Psoas muscle (tissue), 8 donors: ENCODE measurements around the gene ZCCHC13. TPM values are rescaled to one million over a fixed set of nuclear protein-coding genes. Genes with fewer than 3 reads are reported as not detected.
A peak's percentile ranks its signal among the peaks of the same experiment; 100 is the strongest.

ENCODE experiments used
- ATAC-seq, 4 donors: fragments of 200-7000 bp; cut with Tn5 transposase; one replicate each; pipeline ENCODE4 v1.9.1; 2020; ENCODE audit warnings: moderate library complexity in 3 of 4, mild to moderate bottlenecking in 2 of 4
- DNase-seq, 2 donors: peaks; one replicate each; pipeline ENCODE4 v3.0.0-alpha.2; 2020
- H3K27ac ChIP-seq: fragments of 200-600 bp; one replicate; pipeline ENCODE4 v1.8.0; 2022
- H3K27me3 ChIP-seq, 3 donors: fragments of 200-600 bp in 1 of 3; one replicate each; pipeline versions ENCODE4 v1.6.1 to v1.8.0; 2013 to 2022; ENCODE audit warnings: low read length in 2 of 3, mild to moderate bottlenecking in 2 of 3, moderate library complexity in 1 of 3; ENCODE audit not compliant: insufficient read depth in 3 of 3
- H3K36me3 ChIP-seq, 2 donors: fragments of 200-600 bp in 1 of 2; one replicate each; pipeline versions ENCODE4 v1.6.1 to v1.8.0; 2013 to 2022; ENCODE audit warnings: low read depth in 1 of 2, mild to moderate bottlenecking in 1 of 2, moderate library complexity in 1 of 2; ENCODE audit not compliant: insufficient read depth in 1 of 2
- H3K4me1 ChIP-seq: fragments of 200-600 bp; one replicate; pipeline ENCODE4 v1.8.0; 2022
- H3K4me3 ChIP-seq: fragments of 200-600 bp; one replicate; pipeline ENCODE4 v1.8.0; 2022; ENCODE audit warnings: mild to moderate bottlenecking
- H3K9me3 ChIP-seq: fragments of 200-600 bp; one replicate; pipeline ENCODE4 v1.8.0; 2022
- WGBS, 3 donors: extraction: QIAGEN DNeasy Blood & Tissue Kit; methylation state at CpG; one replicate each; pipeline versions ENCODE4 v1.1.6 to v1.1.7; 2013; 5-methylcytosine and 5-hydroxymethylcytosine counted together
- intact Hi-C, 2 donors: fragments of 100-400 bp; cut with DNase I; formaldehyde crosslinking; loops; one replicate each; pipeline versions ENCODE4 v1.11.0 to v1.14.2; 2022
- polyA plus RNA-seq, 3 donors: library from polyadenylated mRNA; stranded (reverse); fragments of 200-250 nt; gene quantifications; one replicate each; pipeline ENCODE4 v1.2.3, GENCODE V29; 2013
- total RNA-seq, 4 donors: library from RNA; stranded (reverse); fragmentation: NEBNext Ultra II Directional in 2 of 4; extraction: Animal tissue kit (Norgen Biotek cat#: 25700) in 2 of 4; gene quantifications; one replicate each; pipeline versions ENCODE4 v1.2.1 to v1.2.4, GENCODE V29; 2021 to 2023
- TF ChIP-seq, protein P1 (sequence below): fragments of 200-600 bp; IDR thresholded peaks from one replicate; pipeline ENCODE4 v1.8.0; 2022; ENCODE audit warnings: antibody characterized with exemption
- donor health status: healthy with polysubstance abuse.
- donor health status: DM: no; HTN: no; CAD: no; lungs with moderate emphysema.
- donor health status: Bipolar disorder and iron deficiency.
- donor health status: healthy.
- donor health status: DM: yes; HTN: yes; CAD: no.
- donor health status: DM: no; HTN: no; CAD: no.
- donor health status: DM: no; HTN: no; CAD: no.
- donor health status: DM: yes; HTN: yes; CAD: no.

ZCCHC13 gene
- total and polyA plus RNA-seq, 7 donors, result not detected

DNA sequence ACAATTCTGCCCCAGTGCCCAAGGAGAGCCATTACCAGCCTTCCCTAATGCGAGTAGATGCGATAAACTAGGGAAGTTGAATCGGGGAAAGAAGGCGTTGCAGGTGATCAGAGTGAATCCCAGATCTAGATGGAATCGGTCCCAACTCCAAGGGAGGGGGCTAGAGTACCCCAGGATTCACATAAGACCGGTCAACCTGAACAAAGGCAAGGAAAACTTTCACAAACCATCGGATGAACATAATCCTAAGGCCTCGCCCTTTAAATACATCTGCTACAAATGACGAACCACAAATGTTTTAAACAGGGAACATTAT, 11.2 kb upstream of the ZCCHC13 start:
- TF ChIP-seq, protein P1, sequence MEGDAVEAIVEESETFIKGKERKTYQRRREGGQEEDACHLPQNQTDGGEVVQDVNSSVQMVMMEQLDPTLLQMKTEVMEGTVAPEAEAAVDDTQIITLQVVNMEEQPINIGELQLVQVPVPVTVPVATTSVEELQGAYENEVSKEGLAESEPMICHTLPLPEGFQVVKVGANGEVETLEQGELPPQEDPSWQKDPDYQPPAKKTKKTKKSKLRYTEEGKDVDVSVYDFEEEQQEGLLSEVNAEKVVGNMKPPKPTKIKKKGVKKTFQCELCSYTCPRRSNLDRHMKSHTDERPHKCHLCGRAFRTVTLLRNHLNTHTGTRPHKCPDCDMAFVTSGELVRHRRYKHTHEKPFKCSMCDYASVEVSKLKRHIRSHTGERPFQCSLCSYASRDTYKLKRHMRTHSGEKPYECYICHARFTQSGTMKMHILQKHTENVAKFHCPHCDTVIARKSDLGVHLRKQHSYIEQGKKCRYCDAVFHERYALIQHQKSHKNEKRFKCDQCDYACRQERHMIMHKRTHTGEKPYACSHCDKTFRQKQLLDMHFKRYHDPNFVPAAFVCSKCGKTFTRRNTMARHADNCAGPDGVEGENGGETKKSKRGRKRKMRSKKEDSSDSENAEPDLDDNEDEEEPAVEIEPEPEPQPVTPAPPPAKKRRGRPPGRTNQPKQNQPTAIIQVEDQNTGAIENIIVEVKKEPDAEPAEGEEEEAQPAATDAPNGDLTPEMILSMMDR, result no peak
- DNase-seq (no peak), ATAC-seq (peak; percentile 16 to 26 (median 20))
- intact Hi-C loops, result loop anchor here in 1 of 2 donors (5.0 kb wide), 1 partner anchor 50 kb away; no protein-coding TSS in a partner anchor
- Histone ChIP-seq H3K9me3 (no peaks in the 10 kb centered on the region), H3K4me1 (no peaks in the 10 kb centered on the region), H3K4me3 (peak overlapping the region; percentile 84), H3K36me3 (no peaks in the 10 kb centered on the region), H3K27me3 (peaks cover 0 to 13% (median 0%) of the 10 kb centered on the region in 3 donors), H3K27ac (peak overlapping the region; percentile 89)
- WGBS, 3 donors, result 0 to 26% (median 0%) methylated on average over 8 to 9 of the region's 9 CpGs

DNA sequence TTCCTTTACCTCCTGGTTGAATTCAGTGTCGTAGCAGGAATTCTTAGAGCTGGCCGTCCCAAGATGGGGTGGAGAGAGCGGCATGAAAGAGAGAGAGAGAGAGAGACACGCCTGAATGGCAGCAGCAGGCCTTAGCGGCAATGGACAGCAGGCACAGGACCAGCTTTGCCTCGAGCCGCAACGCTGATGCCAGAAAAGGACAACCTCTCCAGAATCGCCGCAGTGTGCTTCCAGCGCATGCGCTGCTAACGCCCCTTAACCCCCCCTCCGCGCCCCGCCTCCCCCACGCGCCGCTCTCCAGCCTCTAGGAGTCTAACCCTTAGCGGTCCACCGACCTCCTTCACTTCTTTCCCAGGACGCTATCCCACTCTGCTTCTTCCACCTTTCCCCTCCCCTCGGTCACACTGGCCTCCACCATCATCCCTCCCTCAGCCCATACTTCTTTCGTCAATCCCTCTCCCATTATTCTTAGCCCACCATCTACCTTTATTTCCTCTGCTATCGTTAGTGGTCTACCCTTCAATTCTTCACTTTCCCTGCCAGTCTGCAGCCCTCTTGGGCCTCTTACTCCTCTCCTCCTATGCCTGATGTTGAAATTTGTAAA, 10.5 kb upstream of the ZCCHC13 start:
- ATAC-seq, result peak; percentile 68 to 83 (median 78)
- intact Hi-C loops, result loop anchor here in 1 of 2 donors (5.0 kb wide), 1 partner anchor 49 kb away; no protein-coding TSS in a partner anchor

DNA sequence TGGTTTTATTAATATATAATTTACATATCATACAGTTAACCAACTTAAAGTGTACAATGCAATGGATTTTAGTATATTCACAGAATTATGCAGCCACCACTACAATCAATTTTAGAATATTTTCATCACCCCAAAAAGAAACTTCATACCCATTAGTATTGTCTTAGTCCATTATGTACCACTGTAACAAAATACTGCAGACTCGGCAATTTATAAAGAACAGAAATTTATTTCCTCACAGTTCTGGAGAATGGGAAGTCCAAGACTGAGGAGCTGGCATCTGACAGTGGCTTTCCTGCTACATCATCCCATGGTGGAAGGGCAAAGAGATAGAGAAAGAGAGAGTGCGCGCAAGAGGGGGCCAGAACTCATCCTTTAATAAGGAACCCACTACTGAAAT, 8.9 kb upstream of the ZCCHC13 start:
- Histone ChIP-seq H3K9me3 (no peaks in the 10 kb centered on the region), H3K27ac (no peak overlapping the region), H3K27me3 (peaks cover 0 to 11% (median 0%) of the 10 kb centered on the region in 3 donors), H3K4me3 (no peak overlapping the region), H3K4me1 (no peaks in the 10 kb centered on the region), H3K36me3 (no peaks in the 10 kb centered on the region)
- ATAC-seq, result no peak
- WGBS, 3 donors, result 91 to 98% (median 98%) methylated on average over 3 of the region's 3 CpGs
- TF ChIP-seq, protein P1, result no peak
- intact Hi-C loops, result no loop called here
- DNase-seq, result no peak

More for the DNA sequence above, 10.5 kb upstream of the ZCCHC13 start:
- TF ChIP-seq, protein P1, result no peak
- Histone ChIP-seq H3K27me3 (peaks cover 0 to 13% (median 0%) of the 10 kb centered on the region in 3 donors), H3K9me3 (no peaks in the 10 kb centered on the region), H3K4me1 (no peaks in the 10 kb centered on the region), H3K4me3 (peak overlapping the region; percentile 84), H3K27ac (peak overlapping the region; percentile 89), H3K36me3 (no peaks in the 10 kb centered on the region)
- 0 to 21% (median 2%) methylated on average over 11 to 25 of the region's 25 CpGs for WGBS, 3 donors
- DNase-seq, result peak; percentile 81 to 89

DNA sequence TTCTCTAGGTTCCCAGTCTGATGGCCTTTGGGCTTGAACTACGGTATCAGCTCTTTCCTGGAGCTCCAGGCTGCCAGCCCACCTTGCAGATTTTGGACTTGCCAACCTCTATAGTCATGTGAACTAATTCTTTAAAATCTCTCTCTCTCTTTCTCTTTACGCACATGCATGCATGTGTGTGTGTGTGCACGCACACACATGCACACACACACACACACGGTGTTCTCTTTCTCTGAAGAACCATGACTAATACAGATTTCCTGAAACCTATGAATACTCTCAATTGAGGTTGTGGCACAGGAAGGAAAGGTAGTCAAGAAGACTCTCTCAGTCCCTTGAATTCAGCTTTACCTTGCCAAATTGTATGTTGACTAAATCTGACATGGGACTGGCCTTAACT, 6.2 kb upstream of the ZCCHC13 start:
- no peaks in the 10 kb centered on the region for H3K36me3 ChIP-seq
- no peaks in the 10 kb centered on the region for H3K4me1 ChIP-seq
- WGBS, 3 donors, result 76 to 85% (median 78%) methylated on average over 4 of the region's 4 CpGs
- intact Hi-C loops, result no loop called here
- H3K4me3 ChIP-seq, result no peak overlapping the region
- TF ChIP-seq, protein P1, result no peak
- ATAC-seq (no peak), DNase-seq (no peak)
- H3K27ac ChIP-seq, result no peak overlapping the region
- no peaks in the 10 kb centered on the region for H3K9me3 ChIP-seq
- H3K27me3 ChIP-seq, result peaks cover 0 to 8% (median 0%) of the 10 kb centered on the region in 3 donors

DNA sequence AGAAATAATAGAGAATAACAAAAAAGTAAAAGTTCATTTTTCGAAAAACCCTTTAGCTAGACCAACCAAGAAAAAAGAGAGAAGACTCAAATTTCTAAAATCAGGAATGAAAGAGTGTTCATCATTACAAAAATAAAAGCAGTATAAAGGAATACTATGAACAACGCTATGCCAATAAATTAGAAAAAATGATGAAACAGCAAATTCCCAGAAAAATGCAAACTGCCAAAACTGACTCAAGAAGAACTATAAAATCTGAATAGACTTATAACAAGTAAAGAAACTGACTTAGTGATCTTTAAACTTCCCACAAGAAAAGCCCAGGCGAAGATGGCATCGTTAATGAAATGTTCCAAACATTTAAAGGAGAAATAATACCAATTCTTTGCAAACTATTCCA, 3.1 kb upstream of the ZCCHC13 start:
- TF ChIP-seq, protein P1, result no peak
- ATAC-seq, result no peak
- H3K36me3 ChIP-seq, result no peaks in the 10 kb centered on the region
- DNase-seq, result no peak
- no peaks in the 10 kb centered on the region for H3K27me3 ChIP-seq
- no peaks in the 10 kb centered on the region for H3K9me3 ChIP-seq
- H3K4me1 ChIP-seq, result no peaks in the 10 kb centered on the region
- H3K27ac ChIP-seq, result no peak overlapping the region
- intact Hi-C loops, result no loop called here
- no peak overlapping the region for H3K4me3 ChIP-seq
- 55 to 89% (median 75%) methylated on average over 4 of the region's 4 CpGs for WGBS, 3 donors
